ENCODE results near the gene GRK2. TPM values are rescaled to one million over a fixed set of nuclear protein-coding genes. Genes with fewer than 3 reads are reported as not detected.
A peak's percentile ranks its signal among the peaks of the same experiment; 100 is the strongest.

GRK2 gene
- total RNA-seq, 3 donors from 2014 or later = 86.8 to 114 (median 106) TPM

DNA sequence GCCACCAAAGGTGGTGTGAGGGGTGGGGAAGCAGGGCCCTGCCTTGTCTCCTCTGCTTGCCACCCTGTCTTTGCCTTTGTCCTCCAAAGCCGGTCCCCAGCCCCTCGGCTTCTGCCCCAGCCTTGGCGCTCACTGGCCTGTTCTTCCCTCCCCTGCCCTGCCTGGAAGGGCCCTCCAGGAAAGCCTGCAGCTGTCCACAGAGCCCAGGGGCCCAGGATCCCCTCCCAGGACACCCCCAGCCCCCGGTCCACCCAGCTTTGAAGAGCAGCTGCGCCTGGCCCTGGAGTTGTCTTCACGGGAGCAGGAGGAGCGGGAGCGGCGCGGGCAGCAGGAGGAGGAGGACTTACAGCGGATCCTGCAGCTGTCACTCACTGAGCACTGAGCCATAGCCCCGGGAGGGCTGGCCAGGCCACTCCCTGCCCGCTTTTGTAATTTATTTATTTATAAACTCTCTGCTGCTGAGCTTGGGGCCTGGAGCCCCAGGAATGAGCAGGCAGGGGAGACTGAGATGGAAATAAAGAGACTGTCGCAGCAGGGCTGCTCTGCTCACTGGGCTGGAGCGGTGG is 35.8 kb downstream of the GRK2 start:
- Histone ChIP-seq H3K9me3 (no peaks in the 10 kb centered on the region), H3K4me3 (no peak overlapping the region), H3K4me1 (ENCODE audit: low read depth) (peaks cover 11% of the 10 kb centered on the region), H3K36me3 (ENCODE audit: low read depth) (no peaks in the 10 kb centered on the region)
- ATAC-seq = peak; percentile 68
- TF ChIP-seq, protein P1, sequence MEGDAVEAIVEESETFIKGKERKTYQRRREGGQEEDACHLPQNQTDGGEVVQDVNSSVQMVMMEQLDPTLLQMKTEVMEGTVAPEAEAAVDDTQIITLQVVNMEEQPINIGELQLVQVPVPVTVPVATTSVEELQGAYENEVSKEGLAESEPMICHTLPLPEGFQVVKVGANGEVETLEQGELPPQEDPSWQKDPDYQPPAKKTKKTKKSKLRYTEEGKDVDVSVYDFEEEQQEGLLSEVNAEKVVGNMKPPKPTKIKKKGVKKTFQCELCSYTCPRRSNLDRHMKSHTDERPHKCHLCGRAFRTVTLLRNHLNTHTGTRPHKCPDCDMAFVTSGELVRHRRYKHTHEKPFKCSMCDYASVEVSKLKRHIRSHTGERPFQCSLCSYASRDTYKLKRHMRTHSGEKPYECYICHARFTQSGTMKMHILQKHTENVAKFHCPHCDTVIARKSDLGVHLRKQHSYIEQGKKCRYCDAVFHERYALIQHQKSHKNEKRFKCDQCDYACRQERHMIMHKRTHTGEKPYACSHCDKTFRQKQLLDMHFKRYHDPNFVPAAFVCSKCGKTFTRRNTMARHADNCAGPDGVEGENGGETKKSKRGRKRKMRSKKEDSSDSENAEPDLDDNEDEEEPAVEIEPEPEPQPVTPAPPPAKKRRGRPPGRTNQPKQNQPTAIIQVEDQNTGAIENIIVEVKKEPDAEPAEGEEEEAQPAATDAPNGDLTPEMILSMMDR (IDR thresholded peaks at IDR 0.05) = no peak
- peak; percentile 73 to 85 (median 81) for DNase-seq
- intact Hi-C loops (cut with DNase I, micrococcal nuclease) = no loop called here

DNA sequence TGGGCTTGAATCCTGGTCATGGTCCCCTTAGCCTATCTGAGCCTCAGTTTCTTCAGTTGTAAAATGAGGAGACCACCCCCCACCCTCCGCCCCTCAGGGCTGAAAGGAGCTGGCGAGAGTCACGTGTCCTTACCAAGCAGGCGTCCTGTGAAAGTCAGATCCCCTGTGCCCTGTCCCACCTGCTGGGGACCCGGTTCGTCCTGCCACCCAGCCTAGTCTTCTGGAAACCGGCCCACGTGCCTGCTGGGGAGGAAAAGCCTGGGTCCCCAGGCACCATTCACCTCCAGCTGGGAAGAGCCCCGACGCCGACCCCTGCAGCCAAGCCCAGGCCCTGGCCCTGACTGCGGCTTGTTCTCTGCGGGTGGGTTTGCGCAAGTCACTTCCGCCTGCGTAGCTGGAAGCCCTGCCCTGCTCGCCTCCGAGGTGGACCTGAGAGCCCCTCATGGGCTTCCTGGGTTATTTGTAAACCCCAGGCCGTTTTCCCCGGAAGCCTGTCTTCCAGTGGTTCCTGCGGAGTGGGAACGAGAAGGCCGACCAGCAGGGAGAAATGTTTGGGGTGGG is 36.4 kb downstream of the GRK2 start:
- no peaks in the 10 kb centered on the region for H3K36me3 ChIP-seq (ENCODE audit: low read depth)
- TF ChIP-seq, protein P1 (IDR thresholded peaks at IDR 0.05) = no peak
- intact Hi-C loops (cut with DNase I, micrococcal nuclease) = no loop called here
- ATAC-seq (peak; percentile 57), DNase-seq (peak; percentile 65 to 77 (median 74))
- peaks cover 11% of the 10 kb centered on the region for H3K4me1 ChIP-seq (ENCODE audit: low read depth)
- H3K4me3 ChIP-seq = peak overlapping the region; percentile 96
- no peaks in the 10 kb centered on the region for H3K9me3 ChIP-seq

DNA sequence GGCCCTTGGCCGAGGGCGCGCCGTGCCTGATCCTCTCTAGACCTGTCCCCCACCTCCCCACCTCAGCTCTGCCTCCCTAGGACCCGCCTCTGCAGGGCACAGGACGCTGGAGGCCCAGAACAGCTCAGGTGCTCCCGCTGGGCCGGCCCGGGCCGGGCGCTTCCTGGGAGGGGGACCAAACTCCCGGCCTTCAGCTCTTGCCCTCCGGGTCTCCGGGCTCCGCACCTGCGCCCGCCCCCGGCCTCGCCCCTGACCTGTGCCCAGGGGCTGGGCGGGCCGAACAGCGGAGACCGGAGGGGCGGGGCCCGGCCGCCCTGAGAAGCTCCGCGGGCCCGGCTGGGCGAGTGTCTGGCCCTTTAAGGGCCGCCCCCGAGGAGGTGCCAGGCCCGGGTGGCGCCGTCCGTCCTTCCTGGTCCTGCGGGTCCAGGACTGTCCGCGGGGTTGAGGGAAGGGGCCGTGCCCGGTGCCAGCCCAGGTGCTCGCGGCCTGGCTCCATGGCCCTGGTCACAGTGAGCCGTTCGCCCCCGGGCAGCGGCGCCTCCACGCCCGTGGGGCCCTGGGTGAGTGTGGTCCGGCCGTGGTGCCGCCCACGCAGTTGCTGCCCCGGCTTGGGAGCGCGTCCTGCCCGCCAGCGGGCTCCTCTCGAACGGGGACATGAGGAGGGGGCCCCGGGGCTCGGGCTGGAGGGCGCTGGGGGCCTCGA is 37.0 kb downstream of the GRK2 start, which contains the start of gene SSH3:
TSS of gene SSH3 (plus strand) at position 399 of the 703 bp plus-strand sequence. CDS start at position 495, 96 bp downstream.
- intact Hi-C loops (cut with DNase I, micrococcal nuclease) = no loop called here
- Histone ChIP-seq H3K9me3 (no peaks in the 10 kb centered on the region), H3K4me3 (peak within 1 kb of the TSS; percentile 96), H3K36me3 (ENCODE audit: low read depth) (no peaks in the 10 kb centered on the region), H3K4me1 (ENCODE audit: low read depth) (peaks cover 11% of the 10 kb centered on the region)
- DNase-seq (peak; percentile 90 to 93 (median 92)), ATAC-seq (peak; percentile 91)
- TF ChIP-seq, protein P1 (IDR thresholded peaks at IDR 0.05) = no peak

DNA sequence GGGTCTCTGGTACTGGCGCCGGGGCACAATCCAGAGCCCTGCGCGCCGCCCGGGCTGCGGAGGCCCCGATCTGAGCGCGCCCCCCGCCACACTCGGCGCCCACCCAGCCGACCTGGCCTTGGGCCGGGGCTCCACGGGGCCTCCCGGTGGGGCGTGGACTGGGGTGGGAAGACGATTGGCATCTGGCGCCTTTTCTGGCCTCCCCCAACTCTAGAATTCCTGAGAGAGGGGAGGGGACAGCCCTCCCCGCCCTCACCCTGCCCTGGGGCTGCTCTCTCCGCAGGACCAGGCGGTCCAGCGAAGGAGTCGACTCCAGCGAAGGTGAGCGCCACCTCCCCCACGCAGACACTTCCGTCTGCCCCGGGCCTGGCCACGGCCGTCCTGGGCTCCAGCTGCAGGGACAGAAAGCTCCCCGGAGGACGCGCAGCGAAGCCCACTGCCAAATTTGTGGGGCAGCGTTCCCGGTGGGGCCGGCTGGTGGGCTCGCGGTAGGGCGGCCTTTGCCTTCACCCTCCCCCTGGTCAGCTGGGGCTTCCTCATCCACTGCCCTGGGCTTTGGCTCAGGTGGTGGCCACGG is 37.6 kb downstream of the GRK2 start:
- no peaks in the 10 kb centered on the region for H3K36me3 ChIP-seq (ENCODE audit: low read depth)
- DNase-seq = peak; percentile 51 to 78 (median 70)
- peak; percentile 55 for ATAC-seq
- peak overlapping the region; percentile 96 for H3K4me3 ChIP-seq
- H3K9me3 ChIP-seq = no peaks in the 10 kb centered on the region
- intact Hi-C loops (cut with DNase I, micrococcal nuclease) = no loop called here
- peaks cover 11% of the 10 kb centered on the region for H3K4me1 ChIP-seq (ENCODE audit: low read depth)
- TF ChIP-seq, protein P1 (IDR thresholded peaks at IDR 0.05) = no peak

DNA sequence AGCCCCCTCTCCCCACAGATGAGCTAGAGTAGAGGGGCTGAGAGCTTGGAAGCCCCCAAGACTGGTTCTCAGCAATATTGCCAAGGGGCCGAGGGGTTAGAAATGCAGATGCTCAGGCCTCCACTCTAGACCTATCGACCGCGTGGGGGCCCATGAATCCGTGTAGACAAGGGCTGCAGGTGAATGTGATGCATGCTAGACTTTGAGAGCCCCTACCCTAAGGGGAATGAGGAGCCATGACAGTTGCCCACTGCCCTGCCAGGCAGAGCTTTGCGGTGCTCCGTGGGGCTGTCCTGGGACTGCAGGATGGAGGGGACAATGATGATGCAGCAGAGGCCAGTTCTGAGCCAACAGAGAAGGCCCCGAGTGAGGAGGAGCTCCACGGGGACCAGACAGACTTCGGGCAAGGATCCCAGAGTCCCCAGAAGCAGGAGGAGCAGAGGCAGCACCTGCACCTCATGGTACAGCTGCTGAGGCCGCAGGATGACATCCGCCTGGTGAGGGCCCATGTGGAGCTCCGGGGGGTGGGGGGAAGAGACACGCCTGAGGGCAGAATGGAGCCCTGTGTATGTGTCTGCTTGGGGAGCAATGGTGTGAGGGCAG is 38.3 kb downstream of the GRK2 start:
- TF ChIP-seq, protein P1 (IDR thresholded peaks at IDR 0.05) = no peak
- DNase-seq (peak in 2 of 3 donors; percentile 37 to 49), ATAC-seq (no peak)
- H3K4me1 ChIP-seq (ENCODE audit: low read depth) = peaks cover 11% of the 10 kb centered on the region
- no peaks in the 10 kb centered on the region for H3K9me3 ChIP-seq
- no peaks in the 10 kb centered on the region for H3K36me3 ChIP-seq (ENCODE audit: low read depth)
- H3K4me3 ChIP-seq = peak overlapping the region; percentile 96
- intact Hi-C loops (cut with DNase I, micrococcal nuclease) = no loop called here

Data from mucosa of descending colon (tissue), 3 donors.